Upper lobe of left lung (tissue), 6 donors: ENCODE measurements around the gene ADO. TPM values are rescaled to one million over a fixed set of nuclear protein-coding genes. Genes with fewer than 3 reads are reported as not detected.

Experiments
- ATAC-seq, 2 donors: fragments of 200-7000 bp; cut with Tn5 transposase; one replicate each; pipeline ENCODE4 v1.9.1; 2022; ENCODE audit warnings: mild to moderate bottlenecking in 2 of 2, moderate library complexity in 2 of 2; ENCODE audit not compliant: low FRiP score in 2 of 2
- DNase-seq, 2 donors: peaks; one replicate each; pipeline ENCODE4 v3.0.0-alpha.2; 2019 to 2020
- H3K27ac ChIP-seq, 4 donors: fragments of 200-600 bp; sonication (generic); one replicate each; pipeline ENCODE4 v1.5.1; 2016 to 2019
- H3K27me3 ChIP-seq, 4 donors: fragments of 200-600 bp; sonication (generic); one replicate each; pipeline ENCODE4 v1.5.1; 2017 to 2019
- H3K36me3 ChIP-seq, 4 donors: fragments of 200-600 bp; sonication (generic); one replicate each; pipeline ENCODE4 v1.5.1; 2016 to 2019
- H3K4me1 ChIP-seq, 4 donors: fragments of 200-600 bp; sonication (generic); one replicate each; pipeline ENCODE4 v1.5.1; 2018 to 2019
- H3K4me3 ChIP-seq, 4 donors: fragments of 200-600 bp; sonication (generic); one replicate each; pipeline ENCODE4 v1.5.1; 2017 to 2019; ENCODE audit warnings: mild to moderate bottlenecking in 2 of 4, moderate library complexity in 1 of 4
- H3K9me3 ChIP-seq, 4 donors: fragments of 200-600 bp; sonication (generic); one replicate each; pipeline ENCODE4 v1.5.1; 2018 to 2019
- EP300 ChIP-seq, 4 donors: sonication (generic); formaldehyde crosslinking; IDR thresholded peaks; one replicate each; pipeline ENCODE4 v1.5.1; 2017; ENCODE audit warnings: antibody characterized with exemption in 4 of 4, control low read depth in 2 of 4
- POLR2A ChIP-seq, 4 donors: fragments of 450-650 bp; IDR thresholded peaks; one replicate each; pipeline ENCODE4 v1.5.1; 2016 to 2017; ENCODE audit warnings: antibody characterized with exemption in 4 of 4, mild to moderate bottlenecking in 2 of 4
- POLR2AphosphoS5 ChIP-seq, 2 donors: sonication (generic); formaldehyde crosslinking; IDR thresholded peaks; one replicate each; pipeline ENCODE4 v1.5.1; 2017; ENCODE audit warnings: antibody characterized with exemption in 2 of 2
- WGBS, 2 donors: methylation state at CpG; one replicate each; pipeline ENCODE4 v1.1.5; 2017 to 2018; 5-methylcytosine and 5-hydroxymethylcytosine counted together
- total RNA-seq, 6 donors: library from RNA; depleted of rRNA in 4 of 6; stranded (reverse); fragments of >200 nt in 4 of 6; gene quantifications; one replicate each; pipeline versions ENCODE4 v1.1.0 to v1.2.1, GENCODE V29; 2016 to 2021
- TF ChIP-seq, protein P1 (sequence below), 6 experiments: fragments of 450-650 bp in 4 of 6; fragments of 200-600 bp in 2 of 6; sonication (generic) in 2 of 6; IDR thresholded peaks; one replicate each; pipeline ENCODE4 v1.5.1; 2016 to 2019; ENCODE audit warnings: antibody characterized with exemption in 6 of 6
- donor health status: DM: no; HTN: no; CAD: no; lungs with moderate emphysema.
- donor health status: DM: no; HTN: yes; CAD: no; lungs with severe emphysema.

The ADO gene
- total RNA-seq, 6 donors from 2014 or later, result 7.3 to 27.5 (median 19.2) TPM

DNA sequence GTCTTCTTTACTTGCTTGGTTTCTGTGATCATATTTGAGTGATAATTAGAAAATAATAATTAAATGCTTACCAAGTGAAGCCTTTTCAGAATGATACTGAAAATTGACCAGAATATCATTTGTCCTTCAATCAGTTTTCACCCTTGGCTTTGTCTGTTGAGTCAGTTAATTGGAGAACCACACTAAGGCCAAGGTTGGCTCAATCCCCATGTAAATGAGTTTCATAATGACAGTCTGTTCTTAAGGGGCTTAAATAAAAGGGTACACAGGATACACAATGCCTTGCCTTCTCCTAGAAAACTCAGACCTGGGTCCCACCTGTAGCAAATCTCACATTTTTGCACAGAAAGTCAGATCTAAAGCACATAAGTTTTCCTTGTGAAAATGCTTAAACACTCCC is 42.9 kb downstream of the ADO start:
- no peak for ATAC-seq
- Histone ChIP-seq H3K9me3 (peaks cover 3 to 14% (median 6%) of the 10 kb centered on the region in 4 donors), H3K27ac (no peak overlapping the region), H3K27me3 (no peaks in the 10 kb centered on the region), H3K4me3 (no peak overlapping the region), H3K36me3 (no peaks in the 10 kb centered on the region), H3K4me1 (no peaks in the 10 kb centered on the region)
- no peak for DNase-seq
- no peak for TF ChIP-seq EP300 (IDR thresholded peaks at IDR 0.05)
- TF ChIP-seq POLR2AphosphoS5 (IDR thresholded peaks at IDR 0.05), result no peak
- TF ChIP-seq POLR2A (IDR thresholded peaks at IDR 0.05), result no peak
- TF ChIP-seq, protein P1, sequence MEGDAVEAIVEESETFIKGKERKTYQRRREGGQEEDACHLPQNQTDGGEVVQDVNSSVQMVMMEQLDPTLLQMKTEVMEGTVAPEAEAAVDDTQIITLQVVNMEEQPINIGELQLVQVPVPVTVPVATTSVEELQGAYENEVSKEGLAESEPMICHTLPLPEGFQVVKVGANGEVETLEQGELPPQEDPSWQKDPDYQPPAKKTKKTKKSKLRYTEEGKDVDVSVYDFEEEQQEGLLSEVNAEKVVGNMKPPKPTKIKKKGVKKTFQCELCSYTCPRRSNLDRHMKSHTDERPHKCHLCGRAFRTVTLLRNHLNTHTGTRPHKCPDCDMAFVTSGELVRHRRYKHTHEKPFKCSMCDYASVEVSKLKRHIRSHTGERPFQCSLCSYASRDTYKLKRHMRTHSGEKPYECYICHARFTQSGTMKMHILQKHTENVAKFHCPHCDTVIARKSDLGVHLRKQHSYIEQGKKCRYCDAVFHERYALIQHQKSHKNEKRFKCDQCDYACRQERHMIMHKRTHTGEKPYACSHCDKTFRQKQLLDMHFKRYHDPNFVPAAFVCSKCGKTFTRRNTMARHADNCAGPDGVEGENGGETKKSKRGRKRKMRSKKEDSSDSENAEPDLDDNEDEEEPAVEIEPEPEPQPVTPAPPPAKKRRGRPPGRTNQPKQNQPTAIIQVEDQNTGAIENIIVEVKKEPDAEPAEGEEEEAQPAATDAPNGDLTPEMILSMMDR (IDR thresholded peaks at IDR 0.05), result no peak

DNA sequence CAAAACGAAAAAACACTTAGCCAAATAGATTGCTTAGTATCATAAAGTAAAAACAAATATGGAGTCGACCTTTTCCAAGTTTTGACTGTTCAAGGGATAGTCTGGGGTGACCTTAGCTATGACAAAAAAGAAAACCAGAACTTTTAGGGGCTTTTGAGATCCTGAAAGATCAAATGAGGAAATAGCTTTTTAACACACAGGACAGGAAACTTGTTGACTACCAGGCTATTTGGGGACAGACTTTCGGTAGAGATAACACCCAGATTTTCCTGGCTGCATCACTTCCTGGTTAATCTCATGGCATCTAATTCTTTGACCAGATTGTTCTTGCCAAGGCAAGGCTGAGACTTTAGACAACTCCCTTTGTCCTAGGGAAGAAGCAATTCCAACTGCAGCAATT is 46.1 kb downstream of the ADO start:
- Histone ChIP-seq H3K36me3 (no peaks in the 10 kb centered on the region), H3K4me1 (peaks cover 0 to 5% (median 0%) of the 10 kb centered on the region in 4 donors), H3K9me3 (peaks cover 3 to 14% (median 6%) of the 10 kb centered on the region in 4 donors), H3K27ac (no peak overlapping the region), H3K27me3 (no peaks in the 10 kb centered on the region), H3K4me3 (no peak overlapping the region)
- no peak for DNase-seq
- TF ChIP-seq EP300 (IDR thresholded peaks at IDR 0.05), result no peak
- ATAC-seq, result no peak
- WGBS, 2 donors, result 56 to 59% methylated on average over 3 of the region's 3 CpGs

- H3K36me3 ChIP-seq, result no peaks in the 10 kb centered on the region
- no peak overlapping the region for H3K4me3 ChIP-seq
- TF ChIP-seq EP300 (IDR thresholded peaks at IDR 0.05), result no peak
- TF ChIP-seq, protein P1 (IDR thresholded peaks at IDR 0.05), result peak in 3 of 6 experiments; percentile 10 to 13 (median 11)
- no peak for ATAC-seq
- WGBS, 2 donors, result 88 to 90% methylated on average over 2 of the region's 2 CpGs
- DNase-seq, result no peak
- peaks cover 0 to 5% (median 0%) of the 10 kb centered on the region in 4 donors for H3K4me1 ChIP-seq
- H3K27me3 ChIP-seq, result no peaks in the 10 kb centered on the region
- H3K9me3 ChIP-seq, result peaks cover 3 to 14% (median 6%) of the 10 kb centered on the region in 4 donors
- H3K27ac ChIP-seq, result no peak overlapping the region
Observed at GRCh38 chr10:62851442-62851841, 46.9 kb downstream of the ADO start.

DNA sequence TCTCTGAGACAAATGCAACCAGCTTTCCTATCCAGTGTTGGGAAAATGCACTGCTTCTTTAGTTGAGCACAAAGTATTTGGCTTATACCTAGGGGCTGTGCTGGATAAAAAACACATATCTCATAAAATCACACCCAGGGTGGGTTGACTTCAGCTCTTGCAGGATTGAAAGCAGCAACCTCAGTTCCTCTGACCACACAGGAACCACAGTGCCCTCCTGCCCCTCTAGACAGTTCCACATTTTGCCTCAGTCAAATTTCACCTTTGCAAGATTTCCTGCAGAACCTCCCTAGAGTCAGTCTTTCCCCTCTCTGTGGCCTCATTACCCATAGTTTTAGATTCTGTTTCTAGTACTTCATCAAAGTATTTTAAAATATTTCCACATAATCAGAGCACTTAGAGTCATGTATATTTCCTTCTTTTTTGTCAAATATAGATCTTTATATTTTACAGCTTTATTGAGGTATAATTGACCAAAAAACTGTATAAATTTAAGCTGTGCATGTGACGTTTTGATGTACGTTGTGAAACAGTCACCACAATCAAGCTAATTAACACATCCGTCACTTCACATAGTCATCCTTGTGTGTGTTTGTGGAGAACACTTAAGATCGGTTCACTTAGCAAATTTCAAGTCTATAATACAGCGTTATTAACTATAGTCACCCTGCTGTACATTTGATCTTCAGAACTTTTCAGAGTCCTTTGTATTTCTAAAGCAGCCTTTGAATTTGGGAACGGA is 48.6 kb downstream of the ADO start:
- no peaks in the 10 kb centered on the region for H3K27me3 ChIP-seq
- peaks cover 0 to 5% (median 0%) of the 10 kb centered on the region in 4 donors for H3K4me1 ChIP-seq
- H3K36me3 ChIP-seq, result no peaks in the 10 kb centered on the region
- DNase-seq, result no peak
- TF ChIP-seq, protein P1 (IDR thresholded peaks at IDR 0.05), result no peak
- TF ChIP-seq EP300 (IDR thresholded peaks at IDR 0.05) (no peak), POLR2A (IDR thresholded peaks at IDR 0.05) (no peak), POLR2AphosphoS5 (IDR thresholded peaks at IDR 0.05) (no peak)
- peak in 1 of 2 donors; percentile 15 for ATAC-seq
- WGBS, 2 donors, result 51 to 60% methylated on average over 6 of the region's 6 CpGs
- no peak overlapping the region for H3K27ac ChIP-seq
- peaks cover 0 to under 1% (median 0%) of the 10 kb centered on the region in 4 donors for H3K9me3 ChIP-seq
- H3K4me3 ChIP-seq, result no peak overlapping the region

DNA sequence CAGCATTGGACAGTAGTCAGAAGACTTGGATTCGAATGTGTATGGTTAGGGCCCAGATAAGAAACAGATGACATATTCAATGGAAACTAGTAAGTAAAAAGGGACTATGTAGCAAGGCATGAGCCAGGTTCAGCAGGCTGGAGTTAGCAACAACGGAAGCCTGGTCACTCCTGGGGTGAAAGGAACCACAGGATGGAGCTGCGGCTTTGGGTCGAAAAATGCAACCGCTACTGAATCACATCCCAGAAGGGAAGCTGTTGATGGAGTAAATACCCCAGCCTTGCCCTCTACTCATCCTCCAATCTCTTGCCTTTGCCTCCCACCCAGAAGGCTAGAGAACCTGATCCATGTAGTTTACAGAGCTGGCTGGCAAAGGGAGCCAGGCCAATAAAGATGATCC is 49.2 kb downstream of the ADO start:
- DNase-seq (no peak), ATAC-seq (peak in 1 of 2 donors; percentile 49)
- Histone ChIP-seq H3K36me3 (no peaks in the 10 kb centered on the region), H3K4me1 (peaks cover 0 to 11% (median 0%) of the 10 kb centered on the region in 4 donors), H3K27ac (no peak overlapping the region), H3K4me3 (no peak overlapping the region), H3K27me3 (no peaks in the 10 kb centered on the region), H3K9me3 (no peaks in the 10 kb centered on the region)
- TF ChIP-seq EP300 (IDR thresholded peaks at IDR 0.05) (no peak), POLR2A (IDR thresholded peaks at IDR 0.05) (no peak), POLR2AphosphoS5 (IDR thresholded peaks at IDR 0.05) (no peak)
- TF ChIP-seq, protein P1 (IDR thresholded peaks at IDR 0.05), result no peak
- 49 to 63% methylated on average over 5 of the region's 5 CpGs for WGBS, 2 donors
